Measurements from ENCODE around the gene MYO1A.

The MYO1A gene

GRCh38 chr12:57012600-57013465 is 37.1 kb downstream of the MYO1A start:
- no peak for DNase-seq (ENCODE audit: low read depth)

- DNase-seq (ENCODE audit: low read depth), result no peak
Measured at GRCh38 chr12:57011438-57012424, 38.2 kb downstream of the MYO1A start.

- DNase-seq (ENCODE audit: low read depth), result no peak
Measured at GRCh38 chr12:57010627-57011247, 39.2 kb downstream of the MYO1A start.

GRCh38 chr12:57009949-57010626 is 39.8 kb downstream of the MYO1A start:
- no peak for DNase-seq (ENCODE audit: low read depth)

- no peak for DNase-seq (ENCODE audit: low read depth)
Measured at GRCh38 chr12:57008178-57008577, 41.8 kb downstream of the MYO1A start.

GRCh38 chr12:57006809-57007475 is 43.0 kb downstream of the MYO1A start:
- DNase-seq (ENCODE audit: low read depth), result no peak

GRCh38 chr12:57005980-57006808 is 43.7 kb downstream of the MYO1A start, which contains the start of gene ZBTB39:
TSS of gene ZBTB39 (minus strand) at chr12:57006546. CDS start at chr12:57004917, 1,629 bp downstream.
- peak; percentile 60 for DNase-seq (ENCODE audit: low read depth)

- DNase-seq (ENCODE audit: low read depth), result no peak
Measured at GRCh38 chr12:57004651-57005050, 45.3 kb downstream of the MYO1A start.

GRCh38 chr12:57003395-57003794 is 46.5 kb downstream of the MYO1A start:
- no peak for DNase-seq (ENCODE audit: low read depth)

- peak; percentile 59 for DNase-seq (ENCODE audit: low read depth)
Measured at GRCh38 chr12:57001448-57001906, 48.5 kb downstream of the MYO1A start.

GRCh38 chr12:57000393-57000792 is 49.5 kb downstream of the MYO1A start:
- no peak for DNase-seq (ENCODE audit: low read depth)

- DNase-seq (ENCODE audit: low read depth), result no peak
Measured at GRCh38 chr12:56999456-56999855, 50.5 kb downstream of the MYO1A start.

GRCh38 chr12:56998981-56999380 is 50.9 kb downstream of the MYO1A start:
- peak; percentile 32 for DNase-seq (ENCODE audit: low read depth)

- no peak for DNase-seq (ENCODE audit: low read depth)
Measured at GRCh38 chr12:56998316-56998715, 51.6 kb downstream of the MYO1A start.

GRCh38 chr12:56996793-56997545 is 53.0 kb downstream of the MYO1A start:
- no peak for DNase-seq (ENCODE audit: low read depth)

- DNase-seq (ENCODE audit: low read depth), result no peak
Measured at GRCh38 chr12:56995930-56996496, 53.9 kb downstream of the MYO1A start.

GRCh38 chr12:56995201-56995929 is 54.6 kb downstream of the MYO1A start:
- DNase-seq (ENCODE audit: low read depth), result no peak

- no peak for DNase-seq (ENCODE audit: low read depth)
Measured at GRCh38 chr12:56994231-56994746, 55.6 kb downstream of the MYO1A start.
